AML-193 (cell line): ENCODE measurements around the gene IL36B.
"Not testable (repeated sequence)": the region's sequence is repeated elsewhere in the genome, so short reads cannot be mapped to it uniquely, and the experiment has no call there.

Experiments used
- DNase-seq, 2 experiments: peaks; one replicate each; lab custom pipeline; 2025; lab: John Stamatoyannopoulos, UW

The IL36B gene

DNA sequence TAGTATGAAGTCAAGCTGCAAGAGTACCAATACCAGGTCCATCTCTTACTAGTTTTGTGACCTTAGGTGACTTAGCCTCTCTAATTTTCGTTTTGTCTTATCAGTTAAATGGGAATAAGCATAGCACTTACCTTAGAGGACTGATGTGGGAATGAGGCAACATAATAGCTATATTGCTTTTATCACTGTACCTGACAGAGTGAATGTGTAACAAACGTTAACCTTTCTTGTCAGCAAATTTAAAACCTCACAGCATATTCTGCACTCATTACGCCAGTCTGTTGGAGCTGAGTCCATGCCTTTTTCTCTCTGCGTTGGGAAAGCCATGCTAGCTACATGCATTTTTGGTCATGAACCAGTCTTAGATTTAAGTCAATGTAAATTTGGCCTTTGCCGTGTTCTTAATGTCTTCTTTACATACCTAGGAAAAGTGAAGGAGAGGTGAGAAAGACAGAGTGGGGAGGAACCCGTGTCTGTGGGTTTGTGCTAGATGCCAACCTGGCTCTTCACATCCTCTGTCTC, at the start of gene IL36B:
Gene IL36B, minus strand, starts transcription at position 472 of the 522 bp plus-strand sequence.
- no peak for DNase-seq

DNA sequence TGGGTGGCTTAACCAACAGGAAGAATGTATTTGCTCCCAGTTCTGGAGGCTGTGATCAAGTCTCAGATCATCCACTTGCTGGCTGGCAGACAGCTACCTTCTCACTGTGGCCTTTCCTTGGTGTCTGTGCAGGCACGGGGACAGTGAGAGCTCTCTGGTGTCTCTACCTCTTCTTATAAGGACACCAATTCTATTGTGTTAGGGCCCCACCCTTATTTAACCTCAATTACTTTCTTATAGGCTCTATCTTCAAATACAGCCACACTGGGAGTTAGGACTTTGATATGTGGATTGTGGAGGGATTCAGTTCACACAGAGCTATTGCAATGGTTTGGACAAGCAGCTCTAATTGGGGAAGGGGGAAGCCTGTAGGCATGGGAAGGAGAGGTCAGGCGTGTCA, 49.5 kb upstream of the IL36B start:
- no peak for DNase-seq

DNA sequence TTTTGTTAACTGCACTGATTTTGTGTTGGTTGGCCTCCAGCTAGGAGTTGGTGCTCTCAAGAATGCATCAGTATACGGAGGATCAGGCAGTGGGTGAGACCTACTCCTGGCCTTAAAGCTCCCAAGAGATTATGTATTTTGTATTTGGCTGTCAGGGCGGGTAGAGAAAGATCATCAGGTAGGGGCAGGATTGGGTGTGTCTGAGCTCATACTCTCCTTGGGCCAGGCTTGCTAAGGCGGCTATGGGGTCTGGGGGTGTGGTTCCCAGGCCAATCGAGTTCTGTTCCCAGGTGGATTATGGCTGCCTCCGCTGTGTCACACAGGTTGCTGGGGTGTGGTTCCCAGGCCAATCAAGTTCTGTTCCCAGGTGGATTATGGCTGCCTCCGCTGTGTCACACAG, 45.9 kb upstream of the IL36B start:
- DNase-seq, result no peak

DNA sequence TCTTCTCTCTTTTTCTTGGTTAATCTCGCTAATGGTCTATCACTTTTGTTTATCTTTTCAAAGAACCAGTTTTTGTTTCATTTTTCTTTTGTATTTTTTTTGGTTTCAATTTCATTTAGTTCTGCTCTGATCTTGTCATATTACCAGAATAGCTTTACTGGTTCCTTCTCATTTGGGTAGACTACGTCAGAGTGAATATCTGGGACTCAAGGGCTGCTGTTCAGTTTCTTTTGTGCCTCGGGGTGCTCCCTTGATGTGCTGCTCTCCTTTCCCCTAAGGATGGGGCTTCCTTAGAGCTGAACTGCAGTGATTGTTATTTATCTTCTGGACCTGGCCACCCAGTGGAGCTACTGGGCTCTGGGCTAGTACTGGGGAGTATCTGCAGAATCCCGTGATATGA, 45.4 kb upstream of the IL36B start:
- DNase-seq, result no peak

DNA sequence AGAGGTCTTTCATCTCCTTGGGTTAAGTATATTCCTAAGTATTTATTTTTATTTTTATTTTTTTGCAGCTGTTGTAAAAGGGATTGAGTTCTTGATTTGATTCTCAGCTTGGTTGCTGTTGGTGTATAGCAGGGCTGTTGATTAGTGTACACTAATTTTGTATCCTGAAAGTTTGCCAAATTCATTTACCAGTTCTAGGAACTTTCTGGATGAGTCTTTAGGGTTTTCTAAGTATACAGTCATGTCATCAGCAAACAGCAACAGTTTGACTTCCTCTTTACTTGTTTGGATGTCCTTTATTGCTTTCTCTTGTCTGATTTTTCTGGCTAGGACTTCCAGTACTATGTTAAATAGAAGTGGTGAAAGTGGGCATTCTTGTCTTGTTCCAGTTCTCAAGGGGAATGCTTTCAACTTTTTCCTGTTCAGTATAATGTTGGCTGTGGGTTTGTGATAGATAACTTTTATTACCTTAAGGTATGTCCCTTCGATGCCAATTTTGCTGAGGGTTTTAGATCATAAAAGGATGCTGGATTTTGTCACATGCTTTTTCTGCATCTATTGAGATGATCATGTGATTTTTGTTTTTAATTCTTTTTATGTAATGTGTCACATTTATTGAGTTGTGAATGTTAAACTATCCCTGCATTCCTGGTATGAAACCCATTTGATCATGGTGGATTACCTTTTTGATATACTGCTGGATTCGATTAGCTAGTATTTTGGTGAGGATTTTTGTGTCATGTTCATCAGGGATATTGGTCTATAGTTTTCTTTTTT, 44.4 kb upstream of the IL36B start:
- DNase-seq, result not testable (repeated sequence)

DNA sequence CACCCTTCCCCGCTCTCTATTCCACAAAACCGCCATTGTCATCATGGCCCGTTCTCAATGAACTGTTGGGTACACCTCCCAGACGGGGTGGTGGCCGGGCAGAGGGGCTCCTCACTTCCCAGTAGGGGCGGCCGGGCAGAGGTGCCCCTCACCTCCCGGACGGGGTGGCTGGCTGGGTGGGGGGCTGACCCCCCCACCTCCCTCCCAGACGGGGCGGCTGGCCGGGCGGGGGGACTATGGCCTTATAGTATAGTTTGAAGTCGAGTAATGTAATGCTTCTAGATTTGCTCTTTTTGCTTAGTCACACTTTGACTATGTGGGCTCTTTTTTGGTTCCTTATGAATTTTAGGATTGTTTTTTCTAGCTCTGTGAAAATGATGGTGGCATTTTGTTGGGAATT, 43.6 kb upstream of the IL36B start:
- not testable (repeated sequence) for DNase-seq

DNA sequence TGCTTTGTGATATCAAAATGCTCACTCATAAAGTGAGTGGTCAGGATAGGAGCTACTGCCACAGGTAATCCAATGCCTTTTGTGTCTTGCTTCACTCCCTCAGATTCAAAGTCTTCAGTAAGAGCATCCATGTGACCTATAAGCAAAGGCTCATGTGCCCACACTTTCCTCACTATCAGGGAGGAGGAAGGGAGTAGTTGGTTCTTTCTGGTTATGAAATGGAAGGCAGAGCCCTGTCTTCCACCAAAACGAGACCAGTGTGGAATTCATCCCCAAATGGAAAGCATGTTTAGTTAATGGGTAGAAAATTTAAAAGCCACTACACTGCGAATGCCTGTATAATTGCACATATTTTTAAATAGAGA, 40.9 kb upstream of the IL36B start:
- DNase-seq, result no peak

DNA sequence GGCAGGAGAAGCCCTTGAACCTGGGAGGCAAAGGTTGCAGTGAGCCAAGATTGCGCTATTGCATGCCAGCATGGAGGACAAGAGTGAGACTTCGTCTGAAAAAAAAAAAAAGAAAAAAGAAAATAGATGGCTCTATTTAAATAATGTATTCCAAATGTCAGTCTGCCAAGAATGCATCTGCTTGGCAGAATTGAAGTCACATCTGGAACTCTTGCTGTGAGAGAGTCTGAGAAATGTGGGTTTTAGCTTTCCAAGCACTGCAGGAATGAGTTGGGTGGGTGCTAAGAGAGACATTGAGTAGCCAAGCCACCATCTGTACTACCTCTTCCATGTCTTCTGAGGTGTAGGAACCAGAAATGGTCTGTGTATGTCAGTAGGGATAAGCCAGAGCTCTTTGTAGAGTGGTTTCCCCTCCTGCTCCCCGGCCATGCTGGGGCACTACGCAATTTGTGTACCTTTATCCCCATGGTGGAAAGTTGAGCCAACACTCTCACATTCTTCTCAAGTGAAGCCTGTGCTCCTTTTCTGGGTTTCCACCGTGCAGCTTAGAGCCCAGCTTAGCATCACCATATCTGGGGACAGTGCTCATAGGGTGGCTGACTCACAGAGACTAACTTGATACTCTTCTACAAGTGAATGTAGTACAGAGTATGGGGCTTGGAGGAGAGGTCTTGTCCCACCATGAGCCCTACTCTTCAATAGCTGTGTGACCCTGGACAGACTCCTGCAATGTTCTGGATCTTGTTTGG, 40.4 kb upstream of the IL36B start:
- DNase-seq, result no peak

DNA sequence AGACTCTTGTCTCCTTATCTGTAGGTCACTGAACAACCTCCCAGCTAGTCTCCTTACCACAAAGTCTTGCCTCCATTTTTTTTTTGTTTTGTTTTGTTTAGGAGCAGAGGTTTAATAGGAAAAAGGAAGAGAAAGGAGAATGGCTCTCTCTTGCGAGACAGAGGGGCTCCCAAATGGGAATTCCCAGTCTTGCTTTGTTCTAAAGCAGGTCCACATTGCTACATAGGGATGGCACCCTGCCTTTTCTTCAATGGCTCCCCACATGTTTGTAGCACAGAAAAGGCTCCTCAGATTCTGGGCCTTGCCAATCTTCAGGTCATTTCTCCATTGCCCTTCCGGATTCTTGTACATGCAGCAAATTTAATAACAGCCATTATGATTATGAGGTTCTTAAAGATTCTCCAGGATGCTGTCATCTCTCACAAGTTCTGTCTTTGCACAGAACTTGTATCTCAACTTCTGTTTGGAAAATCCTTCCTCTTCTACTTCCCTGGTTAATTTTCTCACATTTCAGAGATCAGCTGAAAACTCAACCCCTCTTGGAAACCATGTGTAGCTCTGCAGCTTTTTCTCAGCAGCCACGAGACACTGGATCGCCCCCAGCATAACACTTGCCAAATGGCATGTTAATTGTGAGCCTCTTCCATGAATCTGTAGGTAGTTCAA, 38.7 kb upstream of the IL36B start:
- DNase-seq, result no peak

DNA sequence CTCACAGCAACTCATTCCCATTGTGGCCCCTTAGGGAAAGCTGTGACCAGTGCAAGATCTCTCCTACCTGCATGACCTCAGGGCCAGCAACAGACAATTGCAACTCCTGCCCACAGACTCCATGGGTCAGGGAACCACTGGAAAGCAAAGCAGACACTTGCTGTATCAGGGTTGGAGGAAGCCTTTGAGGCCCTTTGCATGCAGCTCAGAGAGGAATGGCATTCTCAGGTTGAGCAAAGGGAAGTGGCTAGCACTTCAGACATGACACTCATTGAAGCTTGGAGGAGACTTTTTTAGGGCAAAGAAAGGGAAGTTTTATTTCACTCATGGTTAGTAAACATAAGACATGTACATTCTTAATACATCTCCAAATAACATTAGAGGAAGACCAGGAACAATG, 37.2 kb upstream of the IL36B start:
- peak; percentile 45 to 47 for DNase-seq

DNA sequence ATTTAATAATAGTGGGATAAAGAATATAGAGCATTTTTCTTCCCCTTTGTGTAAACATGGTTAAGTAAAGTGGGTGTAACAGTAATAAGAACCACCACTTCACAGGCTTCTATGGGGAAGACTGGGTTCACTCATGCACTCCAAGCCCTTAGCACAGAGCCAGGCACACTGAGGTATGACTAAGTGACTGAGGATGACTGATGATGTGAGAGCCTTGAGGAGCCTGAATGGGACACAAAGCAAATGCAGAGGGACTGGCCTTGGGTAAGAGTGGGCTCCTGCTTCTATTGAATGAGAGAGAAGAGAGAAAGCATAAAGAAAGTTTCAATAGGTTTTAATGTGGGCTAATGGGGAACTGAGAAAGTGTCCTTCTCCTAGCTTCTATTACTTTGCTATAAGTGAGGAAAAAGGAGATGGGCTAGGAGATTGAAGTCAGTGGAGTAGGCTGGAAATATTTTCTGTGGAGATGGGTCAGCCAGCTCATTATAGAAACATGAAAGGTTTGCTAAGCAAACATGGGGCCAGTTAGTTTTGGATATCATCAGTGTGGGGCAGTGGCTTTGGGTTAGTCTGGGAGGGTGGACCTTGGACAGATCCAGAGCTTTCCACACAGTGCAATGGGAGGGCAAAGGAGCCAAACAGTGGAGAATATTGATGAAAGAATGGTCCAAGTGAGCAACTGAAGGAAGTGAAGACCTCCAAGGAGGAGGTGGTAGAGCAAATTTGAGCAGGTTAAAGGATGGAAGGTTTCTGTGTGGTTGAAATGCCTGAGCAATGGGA, 35.7 kb upstream of the IL36B start:
- no peak for DNase-seq

DNA sequence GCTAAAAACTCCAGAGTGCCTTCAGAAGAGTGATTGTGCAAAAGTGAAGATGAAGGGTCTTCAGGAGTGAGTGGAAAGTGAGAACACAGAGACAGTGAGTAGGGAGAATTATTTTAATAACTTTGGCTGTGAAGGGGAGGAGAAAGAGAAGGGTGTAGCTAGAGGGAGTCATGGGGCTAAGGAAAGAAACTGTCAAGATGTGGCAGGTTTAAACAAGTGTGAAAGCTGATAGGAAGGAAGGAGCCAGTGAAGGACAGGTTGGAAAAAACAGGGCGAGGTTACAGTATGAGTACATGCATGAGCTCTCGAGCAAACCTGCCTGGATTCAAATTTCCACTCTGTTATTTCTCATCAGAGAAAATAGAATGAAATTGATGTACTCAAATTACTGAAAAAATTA, 32.9 kb upstream of the IL36B start:
- no peak for DNase-seq

DNA sequence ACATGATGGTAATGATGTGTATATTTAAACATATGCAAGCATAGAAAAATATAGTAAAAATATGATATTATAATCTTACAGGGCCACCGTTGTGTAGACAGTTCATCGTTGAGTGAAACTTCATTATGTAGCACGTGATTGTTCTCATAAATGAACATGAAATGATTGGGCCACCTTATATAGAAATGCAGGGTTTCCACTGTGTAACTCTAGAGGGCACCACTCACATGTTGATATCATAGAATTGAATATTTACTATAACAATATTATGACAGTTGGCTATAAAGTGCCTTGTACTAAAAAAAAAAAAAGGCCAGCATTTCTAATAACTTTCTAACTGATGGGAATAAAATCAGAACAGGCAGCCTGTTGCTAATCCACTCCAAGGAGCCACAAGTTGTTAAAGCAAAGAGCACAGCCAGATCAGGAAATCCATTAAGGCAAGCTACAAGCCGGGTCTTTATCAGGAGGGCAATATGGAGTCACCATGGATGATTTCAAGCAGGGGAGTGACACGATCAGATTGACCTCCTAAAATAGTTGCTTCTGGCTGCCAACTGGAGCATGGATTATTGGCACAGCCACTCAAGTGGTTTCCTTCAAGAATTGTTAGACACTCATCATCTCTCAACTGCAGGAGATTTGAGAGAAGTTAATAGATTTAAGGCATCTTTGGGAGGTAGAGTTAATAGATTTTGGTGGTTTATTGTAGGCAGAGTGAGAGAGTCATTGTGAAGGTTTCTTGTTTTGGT, 31.8 kb upstream of the IL36B start:
- peak; percentile 60 to 63 for DNase-seq

DNA sequence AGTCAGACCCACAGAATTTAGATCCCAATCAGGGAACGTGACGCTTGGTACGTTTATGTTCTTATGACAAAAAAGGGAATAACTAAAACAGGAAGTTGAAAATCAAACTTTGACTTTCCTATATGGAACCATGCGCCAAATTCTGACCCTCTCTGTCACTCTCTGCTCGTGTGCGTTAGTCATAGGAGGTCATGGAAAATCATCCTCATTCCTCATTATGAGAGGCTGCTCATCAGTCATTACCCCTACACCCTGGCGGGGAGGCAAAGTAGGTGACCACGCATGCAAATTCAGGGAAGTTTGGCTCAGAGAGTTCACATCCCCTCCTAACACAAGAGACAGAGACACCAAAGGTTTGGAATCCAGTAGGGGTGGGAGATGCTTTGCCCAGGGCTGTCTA, 30.6 kb upstream of the IL36B start:
- no peak for DNase-seq

DNA sequence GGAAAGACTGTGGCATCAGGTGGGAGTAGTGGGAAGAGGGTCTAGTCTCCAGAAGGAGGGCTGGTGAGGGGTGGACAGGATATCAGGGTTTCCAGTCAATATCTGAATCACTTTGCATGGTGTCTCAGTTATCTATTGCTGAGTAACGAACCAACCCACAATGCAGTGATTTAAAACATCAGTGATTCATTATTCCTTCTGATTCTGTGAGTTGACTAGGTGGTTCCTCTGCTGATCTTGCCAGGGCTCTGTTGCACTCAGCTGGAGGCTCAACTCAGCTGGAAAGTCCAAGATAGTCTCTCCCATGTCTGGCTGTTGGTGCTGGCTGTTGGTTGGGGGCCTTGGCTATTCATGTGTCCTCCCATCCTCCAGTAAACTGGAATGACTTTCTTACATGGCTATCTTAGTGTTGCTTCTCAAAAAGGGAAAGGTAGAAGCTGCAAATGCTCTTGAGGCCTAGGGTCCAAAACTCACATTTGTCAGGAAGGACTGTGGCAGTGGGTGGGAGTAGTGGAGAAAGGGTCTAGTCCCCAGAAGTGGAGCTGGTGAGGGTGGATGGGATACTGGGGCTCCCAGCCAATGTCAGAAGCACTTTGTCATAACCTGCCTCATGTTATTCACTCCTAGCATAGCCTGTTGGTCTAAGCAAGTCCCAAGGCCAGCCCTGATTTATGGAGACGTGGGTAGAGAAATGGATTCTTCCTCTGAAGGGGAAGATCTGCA, 29.0 kb upstream of the IL36B start:
- DNase-seq, result no peak

DNA sequence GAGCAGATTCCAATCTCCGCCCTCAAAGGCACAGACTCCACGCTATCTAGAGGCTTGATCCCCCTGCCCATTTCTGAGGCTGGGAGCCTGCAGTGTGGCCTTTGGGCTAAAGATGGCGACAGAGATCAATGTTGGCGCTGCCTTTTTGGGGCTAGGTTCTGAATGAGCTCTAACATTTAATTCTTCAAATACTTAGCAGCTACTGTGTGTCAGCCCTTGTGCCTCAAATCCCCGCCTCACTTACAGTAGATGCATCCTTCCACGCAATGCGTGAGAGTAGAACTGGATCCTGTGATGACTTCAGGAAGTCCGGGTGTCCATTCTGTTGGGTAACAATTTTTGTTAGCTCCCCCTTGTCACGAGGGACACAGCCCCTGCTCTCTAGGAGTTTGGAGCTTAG, 27.5 kb upstream of the IL36B start:
- DNase-seq, result peak; percentile 28 to 47

DNA sequence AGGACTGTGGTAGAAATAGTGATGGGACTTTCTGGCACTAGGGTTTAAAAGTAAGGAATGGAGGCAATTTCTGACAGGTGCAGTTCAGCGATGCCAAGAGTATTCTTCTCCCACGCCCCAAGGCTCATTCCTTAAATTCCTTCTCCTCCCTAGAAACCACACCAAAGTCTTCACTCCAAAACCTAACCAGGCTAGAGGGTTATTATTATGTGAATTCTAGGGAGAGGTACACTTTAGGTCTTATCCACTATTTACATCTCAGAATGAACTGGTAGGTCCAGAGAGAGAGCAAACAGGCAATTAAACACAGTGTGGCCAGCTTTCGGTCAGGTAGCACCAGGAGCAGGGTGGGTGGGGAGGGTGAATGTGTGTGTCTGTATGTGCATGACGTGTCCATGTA, 26.5 kb upstream of the IL36B start:
- DNase-seq, result no peak

DNA sequence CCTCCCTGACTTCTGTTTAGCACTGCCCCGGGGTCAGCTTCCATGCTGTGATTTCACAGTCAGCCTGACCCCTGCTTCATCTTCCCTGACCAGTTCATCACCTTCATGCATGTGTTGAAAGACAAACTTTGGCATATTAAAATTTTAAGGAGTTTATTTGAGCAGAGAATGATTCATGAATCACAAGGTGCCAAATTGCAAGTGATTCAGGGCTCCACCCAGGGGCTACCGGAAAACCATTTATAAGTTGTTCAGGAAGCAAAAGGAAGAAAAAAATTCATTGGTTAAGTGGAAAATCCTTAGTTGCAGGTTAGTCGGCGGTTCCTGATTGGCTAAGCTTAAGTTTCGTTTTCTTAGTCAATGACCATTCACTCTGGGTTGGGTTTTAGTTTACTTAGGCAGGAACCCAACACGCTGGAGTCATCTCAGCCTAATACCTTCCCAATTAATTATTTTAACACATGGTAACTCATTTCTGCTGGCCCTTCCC, 25.7 kb upstream of the IL36B start:
- DNase-seq, result no peak

DNA sequence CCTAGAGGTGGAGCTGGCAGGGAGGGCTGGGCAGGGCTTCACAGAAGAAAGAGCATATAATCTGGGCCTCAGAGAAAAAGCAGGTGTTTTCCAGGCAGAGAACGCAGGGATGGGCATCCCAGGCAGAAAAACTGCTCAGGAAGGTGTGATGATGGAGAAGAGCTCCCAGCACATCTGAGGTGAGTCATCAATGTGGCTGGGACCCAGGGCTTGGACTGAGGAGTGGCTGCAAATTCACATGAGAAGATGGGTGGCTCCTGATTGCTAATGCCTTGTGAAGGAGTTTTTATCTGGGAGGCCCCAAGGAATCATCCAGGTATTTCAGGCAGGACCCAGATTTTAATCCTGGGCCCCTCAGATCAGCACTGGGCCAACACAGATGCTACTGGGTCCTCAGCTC, 25.3 kb upstream of the IL36B start:
- DNase-seq, result no peak

DNA sequence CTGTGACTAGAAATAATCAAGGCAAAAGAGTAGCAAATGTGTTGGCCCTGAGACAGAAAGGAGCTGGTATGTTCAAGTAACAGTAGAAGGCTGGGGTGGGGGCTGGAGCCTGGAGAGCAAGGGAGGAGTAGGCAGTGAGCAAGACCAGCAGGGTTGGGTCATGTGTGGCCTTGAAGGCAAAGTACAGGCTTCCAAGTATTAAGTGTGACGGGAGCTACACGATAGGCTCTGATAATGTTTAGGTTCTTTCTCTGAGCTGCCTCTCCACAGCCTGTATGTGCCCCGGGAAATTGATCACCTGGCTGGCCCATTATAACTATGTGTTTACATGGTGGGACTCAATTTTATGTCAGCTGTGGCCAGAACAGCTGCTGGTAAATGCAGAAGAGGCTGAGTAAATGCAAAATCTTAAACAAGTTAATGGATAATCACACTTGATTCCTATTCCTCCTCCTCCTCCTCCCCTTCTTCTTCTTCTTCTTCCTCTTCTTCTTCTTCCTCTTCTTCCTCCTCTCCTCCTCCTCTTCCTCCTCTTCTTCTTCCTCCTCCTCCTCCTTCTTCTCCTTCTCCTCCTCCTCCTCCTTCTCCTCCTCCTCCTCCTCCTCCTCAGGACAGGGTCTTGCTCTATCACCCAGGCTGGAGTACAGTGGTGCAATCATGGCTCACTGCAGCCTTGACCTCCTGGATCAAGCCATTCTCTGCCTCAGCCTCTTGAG, 24.4 kb upstream of the IL36B start:
- no peak for DNase-seq
